ENCODE results near the gene MAP3K14.

MAP3K14 gene

GRCh38 chr17:45276031-45276430 is 40.8 kb downstream of the MAP3K14 start:
- 95 to 98% methylated on average over 4 to 5 of the region's 6 CpGs for WGBS, 2 experiments (ENCODE audit: insufficient coverage in 2 of 2)
- no peak overlapping the region for H3K4me3 ChIP-seq (ENCODE audit: extremely low read depth, insufficient read depth, low read length, poor library complexity, severe bottlenecking)

GRCh38 chr17:45274033-45274432 is 42.8 kb downstream of the MAP3K14 start:
- H3K9me3 ChIP-seq (ENCODE audit: control insufficient read depth, low read length) = no peaks in the 10 kb centered on the region
- no peak overlapping the region for H3K27ac ChIP-seq (ENCODE audit: low read depth, low read length, severe bottlenecking)
- 92 to 94% methylated on average over 5 of the region's 5 CpGs for WGBS, 2 experiments (ENCODE audit: insufficient coverage in 2 of 2)
- H3K4me1 ChIP-seq (ENCODE audit: control insufficient read depth, insufficient read depth, low read length, poor library complexity, severe bottlenecking) = peaks cover 3% of the 10 kb centered on the region
- H3K4me3 ChIP-seq (ENCODE audit: extremely low read depth, insufficient read depth, low read length, poor library complexity, severe bottlenecking) = no peak overlapping the region
- H3K36me3 ChIP-seq (ENCODE audit: control insufficient read depth, insufficient read depth, low read length) = peaks cover 57% of the 10 kb centered on the region

More at GRCh38 chr17:45276031-45276430, 40.8 kb downstream of the MAP3K14 start:
- peaks cover 3% of the 10 kb centered on the region for H3K4me1 ChIP-seq (ENCODE audit: control insufficient read depth, insufficient read depth, low read length, poor library complexity, severe bottlenecking)
- peaks cover 42% of the 10 kb centered on the region for H3K36me3 ChIP-seq (ENCODE audit: control insufficient read depth, insufficient read depth, low read length)
- no peak overlapping the region for H3K27ac ChIP-seq (ENCODE audit: low read depth, low read length, severe bottlenecking)
- no peaks in the 10 kb centered on the region for H3K9me3 ChIP-seq (ENCODE audit: control insufficient read depth, low read length)

GRCh38 chr17:45273551-45273957 is 43.3 kb downstream of the MAP3K14 start:
- no peaks in the 10 kb centered on the region for H3K9me3 ChIP-seq (ENCODE audit: control insufficient read depth, low read length)
- peaks cover 3% of the 10 kb centered on the region for H3K4me1 ChIP-seq (ENCODE audit: control insufficient read depth, insufficient read depth, low read length, poor library complexity, severe bottlenecking)
- no peak overlapping the region for H3K4me3 ChIP-seq (ENCODE audit: extremely low read depth, insufficient read depth, low read length, poor library complexity, severe bottlenecking)
- no peak overlapping the region for H3K27ac ChIP-seq (ENCODE audit: low read depth, low read length, severe bottlenecking)
- WGBS, 2 experiments (ENCODE audit: insufficient coverage in 2 of 2) = 91 to 98% methylated on average over 15 to 16 of the region's 16 CpGs
- peaks cover 59% of the 10 kb centered on the region for H3K36me3 ChIP-seq (ENCODE audit: control insufficient read depth, insufficient read depth, low read length)

- Histone ChIP-seq H3K4me1 (ENCODE audit: control insufficient read depth, insufficient read depth, low read length, poor library complexity, severe bottlenecking) (peaks cover 3% of the 10 kb centered on the region), H3K9me3 (ENCODE audit: control insufficient read depth, low read length) (no peaks in the 10 kb centered on the region), H3K36me3 (ENCODE audit: control insufficient read depth, insufficient read depth, low read length) (peaks cover 78% of the 10 kb centered on the region), H3K4me3 (ENCODE audit: extremely low read depth, insufficient read depth, low read length, poor library complexity, severe bottlenecking) (no peak overlapping the region), H3K27ac (ENCODE audit: low read depth, low read length, severe bottlenecking) (no peak overlapping the region)
- 83 to 100% methylated on average over 1 of the region's 3 CpGs for WGBS, 2 experiments (ENCODE audit: insufficient coverage in 2 of 2)
Observed at GRCh38 chr17:45271603-45272002, 45.2 kb downstream of the MAP3K14 start.

- Histone ChIP-seq H3K4me1 (ENCODE audit: control insufficient read depth, insufficient read depth, low read length, poor library complexity, severe bottlenecking) (peaks cover 3% of the 10 kb centered on the region), H3K4me3 (ENCODE audit: extremely low read depth, insufficient read depth, low read length, poor library complexity, severe bottlenecking) (no peak overlapping the region), H3K27ac (ENCODE audit: low read depth, low read length, severe bottlenecking) (no peak overlapping the region), H3K36me3 (ENCODE audit: control insufficient read depth, insufficient read depth, low read length) (peaks cover 85% of the 10 kb centered on the region), H3K9me3 (ENCODE audit: control insufficient read depth, low read length) (no peaks in the 10 kb centered on the region)
- WGBS, 2 experiments (ENCODE audit: insufficient coverage in 2 of 2) = 77 to 90% methylated on average over 10 to 11 of the region's 13 CpGs
Observed at GRCh38 chr17:45270828-45271418, 45.9 kb downstream of the MAP3K14 start.

- Histone ChIP-seq H3K36me3 (ENCODE audit: control insufficient read depth, insufficient read depth, low read length) (peaks cover 88% of the 10 kb centered on the region), H3K9me3 (ENCODE audit: control insufficient read depth, low read length) (no peaks in the 10 kb centered on the region), H3K4me1 (ENCODE audit: control insufficient read depth, insufficient read depth, low read length, poor library complexity, severe bottlenecking) (peaks cover 3% of the 10 kb centered on the region), H3K4me3 (ENCODE audit: extremely low read depth, insufficient read depth, low read length, poor library complexity, severe bottlenecking) (no peak overlapping the region), H3K27ac (ENCODE audit: low read depth, low read length, severe bottlenecking) (no peak overlapping the region)
- WGBS, 2 experiments (ENCODE audit: insufficient coverage in 2 of 2) = 95 to 98% methylated on average over 6 of the region's 7 CpGs
Observed at GRCh38 chr17:45269912-45270311, 46.9 kb downstream of the MAP3K14 start.

GRCh38 chr17:45267436-45268055 is 49.3 kb downstream of the MAP3K14 start:
- Histone ChIP-seq H3K4me1 (ENCODE audit: control insufficient read depth, insufficient read depth, low read length, poor library complexity, severe bottlenecking) (no peaks in the 10 kb centered on the region), H3K9me3 (ENCODE audit: control insufficient read depth, low read length) (no peaks in the 10 kb centered on the region), H3K27ac (ENCODE audit: low read depth, low read length, severe bottlenecking) (no peak overlapping the region), H3K4me3 (ENCODE audit: extremely low read depth, insufficient read depth, low read length, poor library complexity, severe bottlenecking) (no peak overlapping the region), H3K36me3 (ENCODE audit: control insufficient read depth, insufficient read depth, low read length) (peaks cover 82% of the 10 kb centered on the region)
- 97 to 100% methylated on average over 4 to 6 of the region's 10 CpGs for WGBS, 2 experiments (ENCODE audit: insufficient coverage in 2 of 2)

- no peak overlapping the region for H3K4me3 ChIP-seq (ENCODE audit: extremely low read depth, insufficient read depth, low read length, poor library complexity, severe bottlenecking)
- H3K4me1 ChIP-seq (ENCODE audit: control insufficient read depth, insufficient read depth, low read length, poor library complexity, severe bottlenecking) = peaks cover 9% of the 10 kb centered on the region
- WGBS, 2 experiments (ENCODE audit: insufficient coverage in 2 of 2) = 96 to 98% methylated on average over 12 to 13 of the region's 13 CpGs
- no peak overlapping the region for H3K27ac ChIP-seq (ENCODE audit: low read depth, low read length, severe bottlenecking)
- H3K36me3 ChIP-seq (ENCODE audit: control insufficient read depth, insufficient read depth, low read length) = peaks cover 78% of the 10 kb centered on the region
- no peaks in the 10 kb centered on the region for H3K9me3 ChIP-seq (ENCODE audit: control insufficient read depth, low read length)
Observed at GRCh38 chr17:45266372-45266926, 50.4 kb downstream of the MAP3K14 start.

GRCh38 chr17:45265821-45266220 is 51.0 kb downstream of the MAP3K14 start:
- Histone ChIP-seq H3K4me3 (ENCODE audit: extremely low read depth, insufficient read depth, low read length, poor library complexity, severe bottlenecking) (no peak overlapping the region), H3K36me3 (ENCODE audit: control insufficient read depth, insufficient read depth, low read length) (peaks cover 71% of the 10 kb centered on the region), H3K9me3 (ENCODE audit: control insufficient read depth, low read length) (no peaks in the 10 kb centered on the region), H3K4me1 (ENCODE audit: control insufficient read depth, insufficient read depth, low read length, poor library complexity, severe bottlenecking) (peaks cover 9% of the 10 kb centered on the region), H3K27ac (ENCODE audit: low read depth, low read length, severe bottlenecking) (no peak overlapping the region)
- 89% methylated on average over 1 of the region's 1 CpG; no CpG with 5 or more reads in 1 of the 2 experiments for WGBS, 2 experiments (ENCODE audit: insufficient coverage in 2 of 2)

- H3K9me3 ChIP-seq (ENCODE audit: control insufficient read depth, low read length) = no peaks in the 10 kb centered on the region
- no peak overlapping the region for H3K27ac ChIP-seq (ENCODE audit: low read depth, low read length, severe bottlenecking)
- peaks cover 9% of the 10 kb centered on the region for H3K4me1 ChIP-seq (ENCODE audit: control insufficient read depth, insufficient read depth, low read length, poor library complexity, severe bottlenecking)
- 86 to 91% methylated on average over 8 of the region's 8 CpGs for WGBS, 2 experiments (ENCODE audit: insufficient coverage in 2 of 2)
- H3K36me3 ChIP-seq (ENCODE audit: control insufficient read depth, insufficient read depth, low read length) = peaks cover 63% of the 10 kb centered on the region
- H3K4me3 ChIP-seq (ENCODE audit: extremely low read depth, insufficient read depth, low read length, poor library complexity, severe bottlenecking) = no peak overlapping the region
Observed at GRCh38 chr17:45264988-45265387, 51.8 kb downstream of the MAP3K14 start.

GRCh38 chr17:45264430-45264829 is 52.4 kb downstream of the MAP3K14 start:
- WGBS, 2 experiments (ENCODE audit: insufficient coverage in 2 of 2) = 92 to 95% methylated on average over 12 to 14 of the region's 14 CpGs
- peaks cover 9% of the 10 kb centered on the region for H3K4me1 ChIP-seq (ENCODE audit: control insufficient read depth, insufficient read depth, low read length, poor library complexity, severe bottlenecking)
- peaks cover 58% of the 10 kb centered on the region for H3K36me3 ChIP-seq (ENCODE audit: control insufficient read depth, insufficient read depth, low read length)
- no peak overlapping the region for H3K27ac ChIP-seq (ENCODE audit: low read depth, low read length, severe bottlenecking)
- H3K9me3 ChIP-seq (ENCODE audit: control insufficient read depth, low read length) = no peaks in the 10 kb centered on the region
- no peak overlapping the region for H3K4me3 ChIP-seq (ENCODE audit: extremely low read depth, insufficient read depth, low read length, poor library complexity, severe bottlenecking)
